ENCODE measurements around the gene SMPX. TPM values are rescaled to one million over a fixed set of nuclear protein-coding genes. Genes with fewer than 3 reads are reported as not detected.

SMPX gene
- total RNA-seq, 1 donor from 2014 or later: 223 TPM

DNA sequence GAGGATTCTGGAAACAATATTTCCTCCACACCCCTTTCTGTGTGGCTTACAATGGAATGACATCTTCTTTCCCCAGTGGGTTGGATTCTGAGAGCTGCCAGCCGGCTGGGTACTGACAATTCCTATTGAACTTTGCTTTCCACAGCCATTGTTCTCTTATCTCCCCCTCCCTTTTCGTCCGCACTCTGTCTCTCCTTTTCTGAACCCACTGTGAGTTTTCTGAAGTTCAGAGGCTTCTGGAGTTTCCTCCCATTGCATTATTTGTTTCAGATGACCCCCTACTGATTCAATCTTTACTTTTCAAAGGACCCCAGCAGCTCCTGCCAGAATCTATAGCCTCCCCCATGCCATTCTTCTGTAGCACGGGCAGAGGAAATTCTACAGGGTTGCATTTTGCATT is 10.4 kb downstream of the SMPX start:
- H3K9ac ChIP-seq (ENCODE audit: low read depth in 1 of 3, low read length in 3 of 3): no peak overlapping the region
- peaks cover 12 to 44% (median 38%) of the 10 kb centered on the region in 3 donors for H3K4me1 ChIP-seq (ENCODE audit: control insufficient read depth in 3 of 3, insufficient read depth in 3 of 3, low read length in 3 of 3)
- H3K4me3 ChIP-seq (ENCODE audit: low read length in 3 of 3): no peak overlapping the region
- peaks cover 2 to 3% (median 2%) of the 10 kb centered on the region in 3 donors for H3K36me3 ChIP-seq (ENCODE audit: control insufficient read depth in 3 of 3, insufficient read depth in 3 of 3, low read length in 3 of 3)
- H3K27me3 ChIP-seq (ENCODE audit: control insufficient read depth in 3 of 3, insufficient read depth in 3 of 3, low read length in 3 of 3): no peaks in the 10 kb centered on the region
- H3K27ac ChIP-seq (ENCODE audit: low read depth, low read length): peak overlapping the region; percentile 36
- no peaks in the 10 kb centered on the region for H3K9me3 ChIP-seq (ENCODE audit: control insufficient read depth in 3 of 3, low read length in 3 of 3)

- H3K4me3 ChIP-seq (ENCODE audit: low read length in 3 of 3): no peak overlapping the region
- H3K27ac ChIP-seq (ENCODE audit: low read depth, low read length): no peak overlapping the region
- H3K9me3 ChIP-seq (ENCODE audit: control insufficient read depth in 3 of 3, low read length in 3 of 3): no peaks in the 10 kb centered on the region
- no peak overlapping the region for H3K9ac ChIP-seq (ENCODE audit: low read depth in 1 of 3, low read length in 3 of 3)
- H3K4me1 ChIP-seq (ENCODE audit: control insufficient read depth in 3 of 3, insufficient read depth in 3 of 3, low read length in 3 of 3): peaks cover 20 to 60% (median 50%) of the 10 kb centered on the region in 3 donors
- peaks cover 2 to 3% (median 2%) of the 10 kb centered on the region in 3 donors for H3K36me3 ChIP-seq (ENCODE audit: control insufficient read depth in 3 of 3, insufficient read depth in 3 of 3, low read length in 3 of 3)
- H3K27me3 ChIP-seq (ENCODE audit: control insufficient read depth in 3 of 3, insufficient read depth in 3 of 3, low read length in 3 of 3): no peaks in the 10 kb centered on the region
These were observed 12.2 kb downstream of the SMPX start for GRCh38 chrX:21745756-21746155.

DNA sequence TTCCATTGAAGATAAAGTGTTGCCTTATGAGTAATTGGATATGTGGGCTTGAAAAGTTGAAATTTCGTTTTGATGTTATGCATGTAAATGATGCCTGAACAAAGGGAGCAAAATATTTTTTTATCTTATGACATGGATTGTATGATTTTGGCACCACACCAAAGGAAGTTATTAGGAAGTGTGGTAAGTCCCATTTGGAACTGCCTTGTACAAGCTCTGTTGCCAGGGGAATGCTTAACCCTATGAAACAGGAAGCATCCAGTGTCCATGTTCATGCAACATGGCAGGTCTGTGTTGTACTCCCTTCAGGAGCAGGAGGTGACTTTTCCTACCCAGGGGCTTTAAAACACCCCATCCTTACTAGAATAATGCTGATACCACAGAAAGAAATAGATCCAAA is 13.2 kb downstream of the SMPX start:
- Histone ChIP-seq H3K36me3 (ENCODE audit: control insufficient read depth in 3 of 3, insufficient read depth in 3 of 3, low read length in 3 of 3) (peaks cover 2 to 4% (median 3%) of the 10 kb centered on the region in 3 donors), H3K4me1 (ENCODE audit: control insufficient read depth in 3 of 3, insufficient read depth in 3 of 3, low read length in 3 of 3) (peaks cover 21 to 61% (median 54%) of the 10 kb centered on the region in 3 donors), H3K27ac (ENCODE audit: low read depth, low read length) (peak overlapping the region; percentile 4), H3K4me3 (ENCODE audit: low read length in 3 of 3) (no peak overlapping the region), H3K27me3 (ENCODE audit: control insufficient read depth in 3 of 3, insufficient read depth in 3 of 3, low read length in 3 of 3) (no peaks in the 10 kb centered on the region), H3K9ac (ENCODE audit: low read depth in 1 of 3, low read length in 3 of 3) (no peak overlapping the region), H3K9me3 (ENCODE audit: control insufficient read depth in 3 of 3, low read length in 3 of 3) (no peaks in the 10 kb centered on the region)

DNA sequence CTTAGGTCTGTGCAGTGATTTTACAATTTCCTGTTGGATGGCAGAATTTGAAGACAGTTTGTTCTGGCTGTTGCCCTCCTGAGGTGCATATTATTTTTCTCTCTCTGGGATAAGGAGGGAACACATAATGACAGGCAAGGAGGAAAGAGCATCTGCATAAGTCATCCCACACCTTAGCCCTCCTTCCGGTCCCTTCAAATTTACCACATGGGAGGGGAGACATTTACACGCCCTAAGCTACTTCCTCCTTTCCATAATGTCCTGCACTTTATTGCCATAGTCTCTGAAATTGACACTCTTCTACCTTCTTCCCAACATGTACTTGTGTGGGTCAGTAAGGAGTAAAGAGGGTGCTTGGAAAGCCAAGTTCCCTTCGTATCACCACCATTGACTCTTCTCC is 13.9 kb downstream of the SMPX start:
- Histone ChIP-seq H3K36me3 (ENCODE audit: control insufficient read depth in 3 of 3, insufficient read depth in 3 of 3, low read length in 3 of 3) (peaks cover 2 to 4% (median 3%) of the 10 kb centered on the region in 3 donors), H3K4me3 (ENCODE audit: low read length in 3 of 3) (no peak overlapping the region), H3K9ac (ENCODE audit: low read depth in 1 of 3, low read length in 3 of 3) (no peak overlapping the region), H3K27ac (ENCODE audit: low read depth, low read length) (no peak overlapping the region), H3K4me1 (ENCODE audit: control insufficient read depth in 3 of 3, insufficient read depth in 3 of 3, low read length in 3 of 3) (peaks cover 18 to 55% (median 50%) of the 10 kb centered on the region in 3 donors), H3K9me3 (ENCODE audit: control insufficient read depth in 3 of 3, low read length in 3 of 3) (no peaks in the 10 kb centered on the region), H3K27me3 (ENCODE audit: control insufficient read depth in 3 of 3, insufficient read depth in 3 of 3, low read length in 3 of 3) (no peaks in the 10 kb centered on the region)

- no peak overlapping the region for H3K4me3 ChIP-seq (ENCODE audit: low read length in 3 of 3)
- H3K27me3 ChIP-seq (ENCODE audit: control insufficient read depth in 3 of 3, insufficient read depth in 3 of 3, low read length in 3 of 3): no peaks in the 10 kb centered on the region
- peak overlapping the region; percentile 79 for H3K27ac ChIP-seq (ENCODE audit: low read depth, low read length)
- peak overlapping the region in 2 of 3 donors; percentile 26 to 61 for H3K9ac ChIP-seq (ENCODE audit: low read depth in 1 of 3, low read length in 3 of 3)
- peaks cover 2 to 5% (median 4%) of the 10 kb centered on the region in 3 donors for H3K36me3 ChIP-seq (ENCODE audit: control insufficient read depth in 3 of 3, insufficient read depth in 3 of 3, low read length in 3 of 3)
- H3K9me3 ChIP-seq (ENCODE audit: control insufficient read depth in 3 of 3, low read length in 3 of 3): no peaks in the 10 kb centered on the region
- peaks cover 16 to 58% (median 49%) of the 10 kb centered on the region in 3 donors for H3K4me1 ChIP-seq (ENCODE audit: control insufficient read depth in 3 of 3, insufficient read depth in 3 of 3, low read length in 3 of 3)
These were observed 15.8 kb downstream of the SMPX start for GRCh38 chrX:21741869-21742701.

GRCh38 chrX:21741364-21741763 is 16.6 kb downstream of the SMPX start:
- peaks cover 2 to 11% (median 6%) of the 10 kb centered on the region in 3 donors for H3K36me3 ChIP-seq (ENCODE audit: control insufficient read depth in 3 of 3, insufficient read depth in 3 of 3, low read length in 3 of 3)
- no peaks in the 10 kb centered on the region for H3K9me3 ChIP-seq (ENCODE audit: control insufficient read depth in 3 of 3, low read length in 3 of 3)
- H3K9ac ChIP-seq (ENCODE audit: low read depth in 1 of 3, low read length in 3 of 3): peak overlapping the region in 1 of 3 donors; percentile 33
- no peaks in the 10 kb centered on the region for H3K27me3 ChIP-seq (ENCODE audit: control insufficient read depth in 3 of 3, insufficient read depth in 3 of 3, low read length in 3 of 3)
- peak overlapping the region; percentile 79 for H3K27ac ChIP-seq (ENCODE audit: low read depth, low read length)
- H3K4me3 ChIP-seq (ENCODE audit: low read length in 3 of 3): no peak overlapping the region
- H3K4me1 ChIP-seq (ENCODE audit: control insufficient read depth in 3 of 3, insufficient read depth in 3 of 3, low read length in 3 of 3): peaks cover 16 to 63% (median 54%) of the 10 kb centered on the region in 3 donors

GRCh38 chrX:21740329-21741274 is 17.3 kb downstream of the SMPX start:
- peaks cover 2 to 18% (median 8%) of the 10 kb centered on the region in 3 donors for H3K36me3 ChIP-seq (ENCODE audit: control insufficient read depth in 3 of 3, insufficient read depth in 3 of 3, low read length in 3 of 3)
- H3K9ac ChIP-seq (ENCODE audit: low read depth in 1 of 3, low read length in 3 of 3): peak overlapping the region in 1 of 3 donors; percentile 16
- H3K4me1 ChIP-seq (ENCODE audit: control insufficient read depth in 3 of 3, insufficient read depth in 3 of 3, low read length in 3 of 3): peaks cover 16 to 63% (median 54%) of the 10 kb centered on the region in 3 donors
- H3K9me3 ChIP-seq (ENCODE audit: control insufficient read depth in 3 of 3, low read length in 3 of 3): no peaks in the 10 kb centered on the region
- H3K27me3 ChIP-seq (ENCODE audit: control insufficient read depth in 3 of 3, insufficient read depth in 3 of 3, low read length in 3 of 3): no peaks in the 10 kb centered on the region
- peak overlapping the region; percentile 79 for H3K27ac ChIP-seq (ENCODE audit: low read depth, low read length)
- H3K4me3 ChIP-seq (ENCODE audit: low read length in 3 of 3): no peak overlapping the region

GRCh38 chrX:21738950-21739287 is 19.0 kb downstream of the SMPX start:
- peak overlapping the region; percentile 51 for H3K27ac ChIP-seq (ENCODE audit: low read depth, low read length)

DNA sequence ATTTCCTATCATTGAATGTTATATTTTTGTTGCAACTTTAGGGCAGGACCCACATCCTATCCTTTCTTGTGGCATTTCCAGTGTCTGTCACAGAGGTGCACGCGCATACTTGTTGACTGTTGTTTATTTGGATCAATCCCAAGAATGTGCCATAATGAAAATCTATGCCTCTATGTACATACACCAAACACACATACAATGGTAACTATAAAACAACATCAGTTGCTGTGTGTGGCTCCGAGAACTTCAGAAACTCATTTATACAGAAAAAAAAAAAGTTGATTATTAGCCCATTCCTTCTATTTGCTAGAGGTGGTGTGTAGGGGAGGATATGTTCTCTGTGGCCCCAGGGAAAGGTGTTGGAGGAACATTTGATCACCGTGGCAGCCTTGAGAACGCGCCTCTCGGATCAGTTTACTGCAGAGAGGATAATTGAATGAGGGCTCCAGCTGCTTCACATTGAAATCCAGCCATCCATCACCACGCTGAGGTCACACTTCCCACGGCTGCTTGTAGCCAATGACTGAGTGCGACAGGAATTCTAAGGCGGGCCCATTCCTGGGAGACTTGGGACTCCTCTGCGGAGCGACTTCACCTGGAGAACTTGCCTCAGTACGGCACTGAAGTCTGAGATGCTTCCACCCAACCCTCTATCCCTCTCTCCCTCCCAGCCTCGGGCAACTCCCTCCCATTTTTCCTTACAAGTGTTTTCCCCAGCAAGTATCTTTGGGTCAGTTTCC is 19.5 kb downstream of the SMPX start:
- Histone ChIP-seq H3K36me3 (ENCODE audit: control insufficient read depth in 3 of 3, insufficient read depth in 3 of 3, low read length in 3 of 3) (peaks cover 4 to 20% (median 7%) of the 10 kb centered on the region in 3 donors), H3K9me3 (ENCODE audit: control insufficient read depth in 3 of 3, low read length in 3 of 3) (no peaks in the 10 kb centered on the region), H3K9ac (ENCODE audit: low read depth in 1 of 3, low read length in 3 of 3) (no peak overlapping the region), H3K27ac (ENCODE audit: low read depth, low read length) (peak overlapping the region; percentile 51), H3K4me3 (ENCODE audit: low read length in 3 of 3) (no peak overlapping the region), H3K27me3 (ENCODE audit: control insufficient read depth in 3 of 3, insufficient read depth in 3 of 3, low read length in 3 of 3) (no peaks in the 10 kb centered on the region), H3K4me1 (ENCODE audit: control insufficient read depth in 3 of 3, insufficient read depth in 3 of 3, low read length in 3 of 3) (peaks cover 16 to 46% (median 40%) of the 10 kb centered on the region in 3 donors)

More at GRCh38 chrX:21738950-21739287, 19.0 kb downstream of the SMPX start:
- Histone ChIP-seq H3K9me3 (ENCODE audit: control insufficient read depth in 3 of 3, low read length in 3 of 3) (no peaks in the 10 kb centered on the region), H3K27me3 (ENCODE audit: control insufficient read depth in 3 of 3, insufficient read depth in 3 of 3, low read length in 3 of 3) (no peaks in the 10 kb centered on the region), H3K36me3 (ENCODE audit: control insufficient read depth in 3 of 3, insufficient read depth in 3 of 3, low read length in 3 of 3) (peaks cover 5 to 21% (median 8%) of the 10 kb centered on the region in 3 donors), H3K4me3 (ENCODE audit: low read length in 3 of 3) (no peak overlapping the region), H3K9ac (ENCODE audit: low read depth in 1 of 3, low read length in 3 of 3) (no peak overlapping the region), H3K4me1 (ENCODE audit: control insufficient read depth in 3 of 3, insufficient read depth in 3 of 3, low read length in 3 of 3) (peaks cover 16 to 51% (median 44%) of the 10 kb centered on the region in 3 donors)

Data from skeletal muscle tissue (tissue), 4 donors.